Activated T-helper 17 cell treated with anti-CD3 and anti-CD28 coated beads, Interleukin-2, amount 50 U/mL, for 72 hours (primary cell): ENCODE measurements around the gene PFKFB2. TPM values are rescaled to one million over a fixed set of nuclear protein-coding genes. Genes with fewer than 3 reads are reported as not detected.

ENCODE experiments used
- ATAC-seq: fragments of 150-1000 bp; cut with Tn5 transposase; replicated peaks from 2 replicates; pipeline ENCODE4 v1.10.0; 2021; ENCODE audit warnings: mild to moderate bottlenecking, moderate library complexity
- H3K27ac Mint-ChIP-seq: one replicate; pipeline ENCODE4 v1.8.0; 2022; ENCODE audit warnings: mixed read lengths
- H3K27me3 Mint-ChIP-seq: one replicate; pipeline ENCODE4 v1.8.0; 2022; ENCODE audit warnings: mixed read lengths
- H3K36me3 Mint-ChIP-seq: one replicate; pipeline ENCODE4 v1.8.0; 2022; ENCODE audit warnings: low read depth, mild to moderate bottlenecking, mixed read lengths
- H3K4me1 Mint-ChIP-seq: one replicate; pipeline ENCODE4 v1.8.0; 2022; ENCODE audit warnings: mixed read lengths
- H3K4me3 Mint-ChIP-seq: one replicate; pipeline ENCODE4 v1.8.0; 2022; ENCODE audit warnings: mild to moderate bottlenecking, mixed read lengths
- H3K9me3 Mint-ChIP-seq: one replicate; pipeline ENCODE4 v1.8.0; 2022; ENCODE audit warnings: mixed read lengths
- total RNA-seq, 2 donors: library from RNA; stranded (reverse); gene quantifications; one replicate each; pipeline ENCODE4 v1.2.3, GENCODE V29; 2022

The PFKFB2 gene
- total RNA-seq, 2 donors from 2014 or later: 0.85 to 1.3 TPM

- no peak for ATAC-seq
These were observed 24.0 kb upstream of the PFKFB2 start for GRCh38 chr1:207028884-207029650.

GRCh38 chr1:207029701-207030521 is 23.2 kb upstream of the PFKFB2 start:
- H3K4me1 Mint-ChIP-seq: no peaks in the 10 kb centered on the region
- ATAC-seq: no peak
- no peaks in the 10 kb centered on the region for H3K9me3 Mint-ChIP-seq
- H3K36me3 Mint-ChIP-seq: no peaks in the 10 kb centered on the region
- H3K27ac Mint-ChIP-seq: no peak overlapping the region
- H3K27me3 Mint-ChIP-seq: peaks cover 54% of the 10 kb centered on the region
- H3K4me3 Mint-ChIP-seq: no peak overlapping the region

More at GRCh38 chr1:207028884-207029650, 24.0 kb upstream of the PFKFB2 start:
- Mint-ChIP-seq H3K9me3 (no peaks in the 10 kb centered on the region), H3K36me3 (no peaks in the 10 kb centered on the region), H3K4me3 (no peak overlapping the region), H3K4me1 (no peaks in the 10 kb centered on the region), H3K27me3 (peaks cover 59% of the 10 kb centered on the region), H3K27ac (no peak overlapping the region)

- Mint-ChIP-seq H3K36me3 (no peaks in the 10 kb centered on the region), H3K4me3 (no peak overlapping the region), H3K4me1 (no peaks in the 10 kb centered on the region), H3K27me3 (peaks cover 54% of the 10 kb centered on the region), H3K9me3 (no peaks in the 10 kb centered on the region), H3K27ac (no peak overlapping the region)
- no peak for ATAC-seq
These were observed 22.5 kb upstream of the PFKFB2 start for GRCh38 chr1:207030522-207031009.

DNA sequence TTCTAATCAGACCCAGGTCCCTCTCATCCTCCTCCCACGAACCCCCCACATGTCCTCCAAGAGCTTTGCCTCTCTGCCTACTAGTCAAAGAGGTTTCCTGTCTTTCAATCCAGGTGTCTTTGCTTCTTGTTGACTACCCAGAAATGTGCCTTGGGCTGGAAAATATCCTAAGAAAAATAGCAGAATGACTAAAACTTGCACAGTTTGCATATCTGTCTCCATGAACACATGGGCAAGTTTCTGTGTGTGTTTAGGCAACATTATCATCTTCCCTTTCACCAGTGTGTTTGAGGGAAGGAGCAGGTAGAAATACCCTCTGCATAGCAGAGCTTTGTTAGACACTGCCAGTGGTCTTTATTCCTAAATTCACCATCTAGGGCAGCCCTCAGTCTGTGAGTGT is 22.1 kb upstream of the PFKFB2 start:
- Mint-ChIP-seq H3K27ac (no peak overlapping the region), H3K4me3 (no peak overlapping the region), H3K36me3 (no peaks in the 10 kb centered on the region), H3K27me3 (peaks cover 54% of the 10 kb centered on the region), H3K4me1 (no peaks in the 10 kb centered on the region), H3K9me3 (no peaks in the 10 kb centered on the region)
- ATAC-seq: no peak

DNA sequence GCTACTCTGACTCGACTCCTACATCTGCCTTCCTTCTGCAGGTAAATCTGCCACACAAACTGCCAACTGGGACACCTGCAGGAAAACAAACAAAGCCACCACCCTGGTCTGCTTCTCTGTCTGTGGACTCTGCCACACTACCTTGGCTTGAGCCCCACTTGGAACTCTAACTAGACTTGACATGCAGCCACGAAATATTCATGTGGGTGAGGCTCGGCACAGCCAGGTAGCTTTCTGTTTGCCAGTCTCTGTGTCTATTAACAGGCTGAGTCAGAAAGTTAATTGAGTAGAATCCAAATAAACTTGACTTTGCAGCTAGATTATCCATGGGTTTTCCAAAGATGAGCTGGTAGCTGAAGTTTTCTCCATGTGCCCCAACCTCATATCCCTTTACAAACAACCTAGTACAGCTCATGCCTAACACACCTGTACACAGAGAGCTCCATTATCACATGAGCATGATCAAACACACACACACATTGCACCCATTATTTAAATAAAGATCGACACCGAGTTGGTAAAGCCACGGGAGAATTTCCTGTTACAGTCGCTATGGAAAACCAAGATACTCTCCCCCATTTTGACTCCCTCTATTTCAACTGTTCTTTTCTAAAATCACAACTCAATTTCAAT is 21.3 kb upstream of the PFKFB2 start:
- Mint-ChIP-seq H3K4me1 (no peaks in the 10 kb centered on the region), H3K27ac (no peak overlapping the region), H3K4me3 (no peak overlapping the region), H3K36me3 (no peaks in the 10 kb centered on the region), H3K9me3 (no peaks in the 10 kb centered on the region), H3K27me3 (peaks cover 51% of the 10 kb centered on the region)
- ATAC-seq: no peak

DNA sequence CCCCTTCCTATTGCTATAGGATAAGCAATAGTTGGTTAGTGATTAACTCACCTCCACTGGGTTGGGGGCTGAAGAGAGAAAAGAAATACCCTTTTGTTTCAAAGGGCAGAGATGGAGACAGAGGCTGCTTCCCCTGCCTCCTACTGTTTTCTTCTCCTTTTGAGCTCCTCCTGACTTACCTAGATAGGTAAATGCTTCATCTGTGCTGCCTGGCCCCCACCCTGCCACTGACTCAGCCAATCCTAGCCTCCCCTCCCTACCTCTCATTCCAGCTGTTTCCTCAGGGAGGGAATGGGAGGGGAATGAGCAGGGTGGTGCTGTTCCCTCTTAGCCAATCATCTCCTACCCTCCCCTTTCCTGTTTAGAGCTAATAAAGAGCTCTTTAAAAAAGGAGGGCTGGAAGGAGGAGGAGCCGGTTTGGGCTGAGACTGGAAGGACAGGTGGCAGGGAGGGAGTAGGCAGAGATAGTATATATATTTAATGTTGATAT is 20.5 kb upstream of the PFKFB2 start, which contains the start of gene C1orf116:
TSS of gene C1orf116 (minus strand) at position 229 of the 490 bp plus-strand sequence. CDS start 5,158 bp downstream, outside the sequence.
- H3K4me3 Mint-ChIP-seq: no peak within 1 kb of the TSS
- H3K9me3 Mint-ChIP-seq: no peaks in the 10 kb centered on the region
- H3K4me1 Mint-ChIP-seq: no peaks in the 10 kb centered on the region
- no peak for ATAC-seq
- H3K27ac Mint-ChIP-seq: no peak within 1 kb of the TSS
- H3K36me3 Mint-ChIP-seq: no peaks in the 10 kb centered on the region
- peaks cover 44% of the 10 kb centered on the region for H3K27me3 Mint-ChIP-seq

- Mint-ChIP-seq H3K4me3 (no peak overlapping the region), H3K27ac (no peak overlapping the region), H3K36me3 (no peaks in the 10 kb centered on the region), H3K9me3 (no peaks in the 10 kb centered on the region), H3K4me1 (no peaks in the 10 kb centered on the region), H3K27me3 (peaks cover 44% of the 10 kb centered on the region)
- ATAC-seq: no peak
These were observed 19.8 kb upstream of the PFKFB2 start for GRCh38 chr1:207033302-207033701.

GRCh38 chr1:207034208-207034607 is 18.9 kb upstream of the PFKFB2 start:
- ATAC-seq: no peak
- Mint-ChIP-seq H3K4me1 (no peaks in the 10 kb centered on the region), H3K27ac (no peak overlapping the region), H3K36me3 (no peaks in the 10 kb centered on the region), H3K4me3 (no peak overlapping the region), H3K9me3 (no peaks in the 10 kb centered on the region), H3K27me3 (peaks cover 35% of the 10 kb centered on the region)

GRCh38 chr1:207034998-207035397 is 18.1 kb upstream of the PFKFB2 start:
- H3K27me3 Mint-ChIP-seq: peaks cover 32% of the 10 kb centered on the region
- no peak overlapping the region for H3K4me3 Mint-ChIP-seq
- H3K9me3 Mint-ChIP-seq: no peaks in the 10 kb centered on the region
- H3K4me1 Mint-ChIP-seq: no peaks in the 10 kb centered on the region
- no peak overlapping the region for H3K27ac Mint-ChIP-seq
- ATAC-seq: peak; percentile 77
- H3K36me3 Mint-ChIP-seq: no peaks in the 10 kb centered on the region

GRCh38 chr1:207035877-207036551 is 17.1 kb upstream of the PFKFB2 start:
- peak; percentile 63 for ATAC-seq
- no peak overlapping the region for H3K27ac Mint-ChIP-seq

DNA sequence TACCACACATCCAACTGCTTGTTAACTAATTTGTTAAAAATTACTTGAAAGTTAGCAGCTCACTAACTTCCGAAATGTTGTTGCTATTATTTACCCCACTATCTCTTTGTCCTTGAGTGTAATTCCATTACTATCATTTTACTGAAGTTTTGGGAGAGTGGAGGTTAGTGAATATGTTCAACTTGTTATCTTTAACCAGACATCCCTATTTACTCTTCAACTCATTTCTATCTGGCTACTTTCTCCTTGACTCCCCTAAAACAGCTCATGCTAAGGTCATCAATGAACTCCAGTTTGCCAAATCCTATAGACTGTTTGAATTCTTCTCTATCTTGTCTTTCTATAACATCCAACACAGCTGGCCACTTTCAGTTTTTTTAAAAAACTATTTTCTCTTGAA is 16.2 kb upstream of the PFKFB2 start:
- H3K36me3 Mint-ChIP-seq: no peaks in the 10 kb centered on the region
- peaks cover 15% of the 10 kb centered on the region for H3K27me3 Mint-ChIP-seq
- no peak overlapping the region for H3K4me3 Mint-ChIP-seq
- H3K4me1 Mint-ChIP-seq: no peaks in the 10 kb centered on the region
- ATAC-seq: no peak
- no peak overlapping the region for H3K27ac Mint-ChIP-seq
- H3K9me3 Mint-ChIP-seq: no peaks in the 10 kb centered on the region

More at GRCh38 chr1:207035877-207036551, 17.1 kb upstream of the PFKFB2 start:
- H3K27me3 Mint-ChIP-seq: peaks cover 21% of the 10 kb centered on the region
- H3K36me3 Mint-ChIP-seq: no peaks in the 10 kb centered on the region
- no peaks in the 10 kb centered on the region for H3K4me1 Mint-ChIP-seq
- no peak overlapping the region for H3K4me3 Mint-ChIP-seq
- no peaks in the 10 kb centered on the region for H3K9me3 Mint-ChIP-seq

- Mint-ChIP-seq H3K27me3 (no peaks in the 10 kb centered on the region), H3K4me3 (no peak overlapping the region), H3K27ac (no peak overlapping the region), H3K4me1 (no peaks in the 10 kb centered on the region), H3K36me3 (peaks cover 22% of the 10 kb centered on the region), H3K9me3 (no peaks in the 10 kb centered on the region)
- ATAC-seq: no peak
These were observed 13.5 kb upstream of the PFKFB2 start for GRCh38 chr1:207039380-207040180.

- no peaks in the 10 kb centered on the region for H3K27me3 Mint-ChIP-seq
- H3K4me1 Mint-ChIP-seq: peaks cover 3% of the 10 kb centered on the region
- no peak overlapping the region for H3K27ac Mint-ChIP-seq
- H3K36me3 Mint-ChIP-seq: peaks cover 28% of the 10 kb centered on the region
- ATAC-seq: no peak
- no peaks in the 10 kb centered on the region for H3K9me3 Mint-ChIP-seq
- no peak overlapping the region for H3K4me3 Mint-ChIP-seq
These were observed 12.9 kb upstream of the PFKFB2 start for GRCh38 chr1:207040181-207040533.
